Measurements from ENCODE around the gene CDC42EP5.

DNA sequence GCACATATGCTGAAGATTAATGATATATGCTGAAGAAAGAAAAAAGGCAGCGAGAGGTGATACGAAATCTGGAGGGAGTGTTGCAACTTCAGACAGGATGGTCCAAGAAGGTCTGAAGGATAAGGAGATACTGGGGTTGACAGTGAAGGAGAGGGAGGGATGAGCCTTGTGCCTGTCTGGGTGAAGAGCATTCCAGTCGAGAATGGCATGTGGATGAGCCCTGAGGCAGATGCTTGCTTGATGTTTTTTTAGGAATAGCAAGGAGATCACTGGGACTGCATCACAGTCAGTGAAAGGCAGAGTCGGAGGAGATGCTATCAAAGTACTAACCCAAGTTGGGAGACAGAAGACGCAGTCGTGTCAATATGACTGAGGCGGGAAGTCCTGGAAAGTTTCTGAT is 16.2 kb upstream of the CDC42EP5 start:
- TF ChIP-seq POLR2A (IDR thresholded peaks at IDR 0.05; ENCODE audit: low read depth, low read length) (no peak), POU2F2 (IDR thresholded peaks at IDR 0.05; ENCODE audit: low read depth, low read length) (no peak), TAF1 (IDR thresholded peaks at IDR 0.05; ENCODE audit: low read depth, low read length) (no peak), POLR2AphosphoS5 (IDR thresholded peaks at IDR 0.05; ENCODE audit: low read depth, low read length) (no peak)

All from GM12891 (cell line).